Stimulated activated CD4-positive, alpha-beta T cell treated with anti-CD3 and anti-CD28 coated beads, Interleukin-1b, Interleukin-23, amount 100 ng/mL, for 1 hour (primary cell): ENCODE results near the gene RASA2.
"Not testable (repeated sequence)": the region's sequence is repeated elsewhere in the genome, so short reads cannot be mapped to it uniquely, and the experiment has no call there.

ENCODE experiments used
- DNase-seq, 2 donors: peaks; one replicate each; pipeline ENCODE4 v3.0.0-alpha.2; 2020; ENCODE audit warnings: low read depth in 2 of 2

Gene RASA2

DNA sequence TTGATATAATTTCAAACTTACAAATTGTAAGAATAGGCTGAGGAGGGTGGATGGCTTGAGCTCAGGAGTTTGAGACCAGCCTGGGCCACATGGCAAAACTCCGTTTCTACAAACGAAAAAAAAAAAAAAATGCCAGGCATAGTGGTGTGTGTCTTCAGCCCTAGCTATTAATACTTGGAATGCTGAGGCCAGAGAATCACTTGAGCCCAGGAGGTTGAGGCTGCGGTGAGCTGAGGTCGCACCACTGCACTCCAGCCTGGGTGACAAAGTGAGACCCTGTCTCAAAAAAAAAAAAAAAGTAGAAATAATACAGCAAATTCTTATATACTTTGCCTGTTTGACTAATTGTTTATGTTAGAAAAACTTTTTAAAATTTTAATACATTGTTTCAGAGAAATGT is 10.8 kb downstream of the RASA2 start:
- DNase-seq: not testable (repeated sequence)

DNA sequence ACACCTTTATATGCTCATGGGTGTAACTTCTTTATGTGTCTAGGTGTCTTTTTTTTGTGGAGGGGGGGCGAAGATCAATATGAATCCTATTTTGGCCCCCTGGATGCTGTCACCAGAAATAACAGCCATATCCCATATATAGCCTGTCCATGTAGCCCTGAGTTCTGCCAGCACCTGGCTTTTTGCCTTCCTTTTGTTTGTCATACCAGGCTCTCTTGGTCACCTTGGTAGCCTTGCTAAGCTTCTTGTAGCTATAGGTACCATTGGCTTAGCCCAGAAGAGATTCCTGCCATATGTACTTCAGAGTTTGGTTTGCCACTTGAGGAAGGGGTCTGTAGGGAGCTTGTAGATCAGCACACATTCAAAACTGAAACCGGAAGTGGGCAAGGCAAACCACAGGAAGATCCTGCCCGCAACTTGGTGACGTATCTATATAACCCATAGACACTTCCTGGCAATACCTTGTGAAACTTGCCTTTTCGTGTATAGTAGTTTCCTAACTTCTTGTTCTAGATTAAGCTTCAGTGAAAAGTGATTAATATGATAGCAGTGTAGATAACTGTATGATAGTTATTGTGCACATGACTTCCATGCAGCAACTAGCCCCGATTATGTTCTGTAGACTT is 11.9 kb downstream of the RASA2 start:
- peak; percentile 44 to 64 for DNase-seq

DNA sequence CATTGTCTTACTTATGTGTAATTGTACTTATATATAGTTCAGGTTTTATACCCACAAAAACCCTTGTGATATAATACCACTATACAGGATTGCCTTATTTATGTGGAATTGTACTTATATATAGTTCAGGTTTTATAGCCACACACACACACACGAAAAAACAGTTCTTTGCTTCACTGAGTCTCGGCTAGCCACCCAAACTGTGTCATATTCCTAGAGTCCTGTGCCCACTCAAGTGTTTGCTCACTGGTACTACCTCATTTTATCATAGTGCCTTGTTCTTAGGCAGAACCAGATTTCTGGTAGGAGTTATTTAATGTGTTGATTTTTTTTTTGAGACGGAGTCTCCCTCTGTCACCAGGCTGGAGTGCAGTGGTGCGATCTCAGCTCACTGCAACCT is 12.5 kb downstream of the RASA2 start:
- no peak for DNase-seq

DNA sequence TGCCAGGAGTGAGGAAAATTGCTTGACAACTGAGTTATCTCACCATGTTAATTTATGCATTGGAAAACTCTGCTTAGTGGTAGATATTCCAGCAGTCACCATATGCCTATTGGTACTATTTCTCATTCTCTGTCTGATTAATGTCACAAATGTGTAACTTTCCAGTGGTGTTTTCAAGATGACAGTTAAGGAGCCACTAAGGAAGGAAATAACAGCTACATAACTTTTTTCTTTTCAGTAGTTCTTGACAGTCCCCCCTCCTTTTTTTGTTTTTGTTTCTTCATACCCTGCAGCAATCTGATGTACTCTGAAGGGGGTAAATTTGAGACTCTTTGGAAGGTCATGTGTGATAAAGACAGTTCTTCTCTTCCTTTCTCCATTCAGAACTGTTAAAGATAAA is 13.1 kb downstream of the RASA2 start:
- DNase-seq: no peak

DNA sequence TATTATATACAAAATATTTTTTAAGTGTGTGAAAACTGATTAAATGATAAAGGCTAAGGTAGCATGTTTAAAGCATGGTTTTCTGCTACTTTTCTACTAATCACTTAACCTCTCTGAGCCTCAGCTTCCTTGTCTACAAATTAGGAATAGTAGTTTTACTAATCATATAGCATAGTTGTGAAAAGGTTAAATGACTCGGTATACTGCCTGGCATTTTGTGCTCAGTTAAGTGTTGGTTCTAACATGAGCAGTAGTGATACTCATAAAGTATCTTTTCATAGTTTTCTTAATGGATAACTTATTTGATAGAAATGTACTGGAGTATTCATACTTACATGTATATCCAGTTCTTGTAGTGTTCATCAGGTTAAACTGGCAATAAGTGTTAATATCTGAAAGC is 13.6 kb downstream of the RASA2 start:
- DNase-seq: no peak

DNA sequence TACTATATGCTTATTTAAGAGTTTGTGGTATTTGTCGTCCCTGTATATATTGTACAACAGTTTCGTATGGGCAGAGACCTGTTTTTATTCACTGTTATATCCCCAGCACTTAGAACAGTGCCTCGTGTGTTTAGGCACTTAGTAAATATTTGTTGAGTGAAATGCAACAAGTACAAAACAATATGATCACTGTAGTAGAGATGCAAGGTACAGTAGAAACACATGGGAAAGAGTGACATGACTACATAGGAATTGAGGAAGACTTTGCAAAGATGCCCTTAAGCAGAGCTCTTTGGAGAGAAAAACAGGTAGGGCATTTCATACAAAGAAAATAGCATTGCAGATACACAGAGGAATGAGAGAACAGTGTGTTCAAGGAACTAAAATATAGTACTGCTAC is 18.3 kb downstream of the RASA2 start:
- no peak for DNase-seq

DNA sequence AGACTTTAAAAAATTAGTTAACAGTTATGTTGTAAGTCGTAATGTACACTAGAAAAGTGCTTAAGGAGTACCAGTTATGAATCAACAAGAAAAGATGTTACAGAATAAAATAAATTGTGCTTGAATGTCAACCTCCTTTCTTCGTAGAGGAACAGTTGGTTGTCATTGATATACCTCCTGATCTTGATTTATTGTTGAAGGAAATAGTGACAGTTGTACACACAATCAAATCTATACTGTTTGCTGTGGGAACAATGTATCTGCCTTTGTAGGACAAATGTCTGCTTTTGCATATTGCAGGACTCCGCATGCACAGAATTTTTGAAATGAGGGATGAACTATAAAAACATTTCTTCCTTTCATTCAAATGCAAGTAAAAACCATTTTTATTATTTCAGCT is 19.2 kb downstream of the RASA2 start:
- no peak for DNase-seq

DNA sequence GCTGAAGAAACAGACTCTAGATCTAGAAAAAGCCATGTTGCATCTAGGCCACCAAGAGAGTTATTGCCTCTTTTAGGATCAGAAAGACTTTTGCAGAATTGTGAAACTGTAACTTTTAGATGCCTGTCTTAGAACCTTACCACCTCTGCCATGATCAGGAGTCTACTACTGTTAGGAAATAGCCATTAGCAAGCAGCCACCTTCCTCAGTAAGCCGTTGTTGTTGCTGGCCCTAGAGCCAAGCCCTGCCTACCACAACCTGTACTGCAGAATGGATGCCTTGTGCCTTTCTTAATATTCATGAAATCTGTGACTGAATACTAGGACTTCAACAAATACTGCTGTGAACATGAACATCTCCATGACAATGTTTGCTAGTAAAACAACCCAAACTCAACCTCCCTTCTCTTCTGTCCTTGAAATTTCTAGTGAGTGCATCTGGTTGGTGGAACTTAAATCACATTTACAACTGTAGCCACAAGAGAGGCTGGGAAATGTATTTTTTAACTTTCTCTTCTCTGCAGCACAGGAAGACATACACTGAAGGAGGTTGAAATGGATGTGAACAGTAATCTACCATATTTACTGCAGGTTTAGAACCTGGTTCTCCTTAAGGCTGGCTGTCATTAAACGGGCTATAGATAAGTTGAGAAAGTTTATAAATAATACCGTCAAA is 20.7 kb downstream of the RASA2 start:
- no peak for DNase-seq

DNA sequence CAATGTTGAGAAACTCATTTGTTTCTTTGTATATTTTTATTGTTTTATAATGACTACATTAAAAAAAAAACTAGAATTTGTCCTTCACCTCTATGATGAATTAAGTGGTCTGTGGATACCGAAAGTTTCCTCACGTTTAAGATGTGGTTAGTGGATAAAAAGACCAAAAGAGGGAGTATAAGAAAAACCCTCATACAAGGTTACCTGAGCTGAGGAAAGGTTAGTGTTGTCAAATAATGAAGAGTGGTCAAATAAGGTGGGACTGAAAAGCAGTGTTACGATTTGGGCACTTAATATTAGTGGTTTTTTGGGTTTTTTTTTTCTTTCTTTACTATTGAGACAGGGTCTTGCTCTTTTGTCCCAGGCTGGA is 21.2 kb downstream of the RASA2 start:
- no peak for DNase-seq

DNA sequence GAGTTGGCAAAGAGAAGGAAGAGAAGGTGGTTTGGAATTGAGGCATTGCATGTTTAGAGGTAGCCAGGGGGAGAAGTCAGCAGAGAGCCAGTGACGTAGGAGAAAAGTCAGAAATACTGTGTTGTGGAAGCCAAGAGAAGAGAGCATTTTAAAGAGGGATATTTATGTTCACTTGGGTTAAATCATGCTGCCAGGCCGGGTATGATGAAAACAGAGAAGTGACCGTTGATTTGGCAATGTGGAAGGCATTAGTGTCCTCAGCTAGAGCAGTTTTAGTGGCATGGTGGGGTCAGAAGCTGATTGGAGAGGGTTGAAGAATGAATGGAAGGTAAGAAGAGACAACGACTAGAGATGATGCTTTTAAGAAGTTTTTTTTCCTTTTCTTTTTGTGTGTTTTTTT is 24.5 kb downstream of the RASA2 start:
- DNase-seq: no peak

DNA sequence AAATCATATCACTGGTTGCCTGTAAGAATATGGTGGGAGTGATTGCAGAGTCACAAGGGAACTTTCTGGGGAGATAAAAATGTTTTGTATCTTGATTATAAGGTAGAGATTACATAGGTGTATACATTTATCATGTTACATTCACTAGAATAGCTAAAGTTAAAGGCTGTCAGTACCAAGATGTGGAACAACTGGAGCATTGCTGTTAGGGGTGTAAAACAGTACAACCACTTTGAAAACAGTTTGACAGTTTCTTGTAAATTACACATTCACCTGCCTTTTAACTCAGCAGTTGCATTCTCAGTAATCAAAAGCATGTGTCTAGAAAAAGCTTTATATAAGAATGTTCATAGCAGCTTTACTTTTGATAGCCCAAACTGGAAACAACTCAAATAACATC is 27.6 kb downstream of the RASA2 start:
- DNase-seq: no peak

DNA sequence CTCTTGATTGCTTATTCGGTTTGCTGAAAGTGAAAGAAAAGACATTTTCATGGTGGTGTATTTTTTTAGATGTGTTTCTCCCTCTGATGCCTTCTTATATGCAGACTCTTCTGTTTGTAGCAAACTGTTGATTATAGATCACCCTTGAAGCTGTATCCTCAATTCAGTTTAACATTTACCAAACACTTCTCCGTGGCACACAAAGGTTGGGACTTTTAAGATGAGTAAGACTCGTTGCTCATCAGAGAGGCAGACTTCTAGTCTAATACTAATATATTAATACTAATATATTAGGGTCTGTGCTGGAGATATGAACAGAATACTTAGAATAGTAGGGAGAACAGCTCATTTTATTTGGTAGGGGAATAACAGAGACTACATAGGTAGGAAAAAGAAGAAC is 32.8 kb downstream of the RASA2 start:
- DNase-seq: no peak

DNA sequence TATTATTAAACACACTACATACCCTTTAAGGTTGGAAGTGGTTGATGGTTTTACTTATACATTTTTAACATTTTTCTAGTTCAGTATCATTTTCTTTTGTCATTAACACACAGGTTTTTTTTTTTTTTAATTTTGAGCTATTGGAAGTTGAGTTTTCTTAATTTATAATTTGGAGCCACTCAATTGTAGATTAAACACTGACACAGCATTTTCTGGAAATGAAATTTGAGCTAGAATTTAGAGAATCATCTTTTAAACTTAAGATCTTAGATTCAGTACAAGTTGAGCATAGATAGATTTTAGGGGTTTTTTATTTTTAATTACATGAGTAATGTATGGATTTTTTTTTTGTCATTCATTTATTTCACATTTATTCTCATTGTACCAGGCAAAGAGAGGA is 35.0 kb downstream of the RASA2 start:
- no peak for DNase-seq

DNA sequence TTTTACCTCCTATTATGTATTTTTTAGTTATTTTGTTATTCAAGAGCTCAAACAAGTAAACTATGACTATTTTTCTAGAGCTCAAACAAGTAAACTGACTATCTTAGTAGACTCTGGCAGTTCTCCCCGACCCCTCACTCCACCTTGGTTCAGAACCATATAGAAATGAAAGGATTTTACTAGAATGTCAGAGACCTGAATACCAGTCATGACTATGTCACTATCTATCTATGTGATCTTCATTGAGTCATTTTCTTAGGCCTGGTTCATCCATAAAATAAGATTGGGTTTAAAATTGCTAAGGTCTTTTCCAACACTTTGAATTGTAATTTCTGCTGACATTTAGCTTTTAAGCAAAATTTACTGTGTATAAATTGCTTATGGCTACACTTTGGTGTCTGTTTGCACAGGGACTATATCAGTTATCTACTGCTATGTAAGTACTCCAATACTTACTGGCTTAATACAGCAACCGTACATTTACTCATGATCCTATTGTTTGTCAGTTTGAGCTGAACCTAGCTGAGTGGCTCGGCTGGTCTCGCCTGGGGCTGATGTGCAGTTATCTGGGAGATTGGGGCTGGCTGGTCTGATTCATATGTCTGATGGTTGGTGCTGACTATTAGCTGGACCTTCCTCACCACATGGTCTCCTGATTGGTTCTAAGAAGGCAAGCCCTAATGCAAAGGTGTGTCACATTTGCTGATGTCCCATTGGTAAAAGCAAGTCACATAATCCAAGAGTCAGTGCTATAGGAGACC is 37.0 kb downstream of the RASA2 start:
- DNase-seq: no peak

DNA sequence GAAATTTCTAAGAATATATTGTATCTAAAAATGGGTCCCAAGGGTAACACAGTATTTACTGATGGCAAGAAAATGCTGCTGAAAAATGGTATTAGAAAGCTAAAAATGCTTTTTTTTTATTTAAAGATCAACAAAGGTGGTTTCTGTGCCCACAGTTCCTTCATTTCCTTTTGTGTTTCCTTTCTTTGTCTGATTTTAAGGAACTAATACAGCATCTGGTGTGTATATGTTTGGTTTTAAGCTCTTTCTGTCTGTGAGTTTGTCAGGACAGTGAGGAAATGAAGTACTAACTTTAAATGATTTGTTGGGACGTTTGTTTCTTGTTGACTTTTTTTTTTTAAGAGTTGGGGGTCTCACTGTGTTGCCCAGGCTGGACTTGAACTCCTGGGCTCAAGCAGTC is 38.2 kb downstream of the RASA2 start:
- DNase-seq: no peak

DNA sequence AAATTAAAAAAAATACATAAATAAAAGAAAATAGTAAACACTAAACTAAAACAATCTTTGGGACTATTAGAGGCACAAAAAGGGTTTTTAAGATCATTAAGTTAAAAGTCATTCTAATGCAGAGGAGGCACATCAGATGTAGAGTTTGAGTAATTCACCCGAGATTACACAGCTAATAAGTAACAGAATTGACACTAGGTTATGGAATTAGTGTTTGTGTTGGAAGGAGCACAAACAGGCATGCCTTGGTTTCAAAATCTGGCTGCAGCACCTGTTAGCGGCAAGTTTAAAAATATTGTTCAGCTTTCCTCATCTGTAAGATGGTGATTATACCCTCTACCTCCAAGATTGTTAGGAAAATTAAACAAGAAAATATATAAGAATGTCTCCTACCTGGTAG is 39.0 kb downstream of the RASA2 start:
- no peak for DNase-seq

DNA sequence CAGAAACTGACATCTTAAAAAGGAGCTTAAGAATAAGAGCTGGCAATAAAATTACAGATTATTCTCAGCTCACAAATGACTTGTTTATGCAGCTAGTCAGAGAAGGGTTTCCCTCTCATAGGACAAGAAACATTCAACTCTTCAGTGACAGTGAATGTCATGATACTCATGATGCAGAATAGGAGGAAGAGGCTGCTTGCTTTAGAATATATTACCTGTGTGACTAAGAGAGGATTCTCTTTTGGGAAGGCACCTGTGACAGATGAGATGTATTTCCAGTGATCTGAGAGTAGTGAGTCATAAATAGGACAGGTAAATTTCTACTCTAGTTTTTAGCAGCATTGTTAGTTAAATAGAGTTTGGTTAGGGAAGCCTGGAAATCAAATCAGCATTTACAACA is 39.9 kb downstream of the RASA2 start:
- DNase-seq: no peak

DNA sequence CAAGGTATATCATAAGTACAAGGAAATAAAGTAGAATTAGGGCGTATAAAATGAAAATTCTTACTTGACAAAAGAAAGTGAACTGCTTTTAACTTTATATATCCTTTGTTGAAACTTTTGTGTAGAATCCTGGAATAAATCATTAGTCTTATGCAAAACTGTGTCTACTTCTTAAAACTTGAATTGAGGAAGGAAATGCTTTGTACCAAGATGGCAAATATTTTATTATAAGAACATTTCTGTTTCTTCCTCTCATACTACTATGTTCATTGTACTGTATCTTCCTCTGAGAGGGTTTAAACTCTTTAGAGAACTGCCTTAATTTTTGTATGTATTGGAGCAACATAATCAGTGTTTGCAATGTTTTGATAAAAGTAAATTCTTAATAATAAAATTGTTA is 42.0 kb downstream of the RASA2 start:
- no peak for DNase-seq

DNA sequence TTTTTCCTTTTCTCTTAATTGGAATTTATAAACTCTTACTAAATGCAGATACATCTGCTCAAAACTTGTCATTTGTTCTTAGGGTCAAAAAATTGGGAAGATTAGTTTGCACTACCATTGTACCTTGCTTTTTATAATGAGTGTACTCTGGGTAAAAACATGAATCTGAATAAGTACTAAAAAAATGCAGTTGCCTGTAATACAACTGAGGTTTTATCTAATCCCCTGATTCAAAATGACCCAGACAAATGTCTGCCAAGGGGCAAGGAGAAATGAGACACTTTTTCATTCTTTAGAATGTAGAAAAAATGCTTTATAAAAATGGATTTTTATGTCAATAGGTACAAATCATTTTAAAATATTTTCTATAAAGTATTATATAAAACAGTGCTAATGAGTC is 42.4 kb downstream of the RASA2 start:
- no peak for DNase-seq

DNA sequence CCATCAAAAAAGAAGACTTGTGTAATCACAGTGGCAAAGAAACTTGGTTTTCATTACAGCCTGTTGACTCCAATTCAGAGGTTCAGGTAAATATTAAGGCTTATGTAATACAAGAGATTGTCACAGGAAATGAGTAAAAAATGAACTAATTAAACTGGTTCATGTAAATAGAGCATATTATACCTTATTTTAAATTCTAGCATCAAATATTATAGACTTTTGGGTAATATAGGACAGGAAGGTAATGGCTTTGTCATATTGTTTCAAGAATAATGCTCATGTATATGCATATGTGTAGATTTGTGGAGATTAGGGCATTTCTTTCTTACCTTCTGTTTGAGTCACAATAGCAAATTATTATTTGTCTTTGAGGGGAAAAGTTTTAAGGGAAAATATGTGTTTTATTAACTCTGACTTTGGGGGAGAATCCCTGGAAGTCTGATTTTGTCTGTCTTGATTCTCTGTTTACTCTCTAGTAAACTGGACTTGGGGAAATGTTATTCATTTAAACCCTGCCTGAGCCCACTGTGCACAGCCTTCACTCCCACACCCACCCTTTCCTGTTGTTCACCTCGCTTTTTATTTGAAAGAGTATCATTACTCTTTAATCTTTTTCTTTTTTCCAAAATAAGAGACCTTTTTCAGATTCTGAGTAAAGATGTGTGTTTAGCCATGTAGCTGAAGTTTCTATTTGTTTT is 43.0 kb downstream of the RASA2 start:
- DNase-seq: no peak

DNA sequence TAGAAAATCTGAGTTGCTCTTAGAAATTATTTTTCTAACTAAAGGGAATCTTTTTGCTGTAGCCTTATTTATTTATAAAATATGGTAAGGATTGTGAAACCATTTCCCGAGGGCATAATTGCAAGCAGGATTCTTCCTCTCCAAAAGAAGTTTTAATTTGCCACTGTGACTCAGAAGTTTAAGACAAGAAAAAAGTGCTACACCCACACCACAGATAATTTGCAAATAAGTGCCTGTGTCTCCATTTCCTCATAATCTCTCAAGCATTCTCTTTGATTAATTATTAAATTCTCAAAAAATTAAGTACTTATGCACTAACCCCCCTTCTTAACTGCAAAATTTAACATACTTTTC is 43.6 kb downstream of the RASA2 start:
- DNase-seq: no peak

DNA sequence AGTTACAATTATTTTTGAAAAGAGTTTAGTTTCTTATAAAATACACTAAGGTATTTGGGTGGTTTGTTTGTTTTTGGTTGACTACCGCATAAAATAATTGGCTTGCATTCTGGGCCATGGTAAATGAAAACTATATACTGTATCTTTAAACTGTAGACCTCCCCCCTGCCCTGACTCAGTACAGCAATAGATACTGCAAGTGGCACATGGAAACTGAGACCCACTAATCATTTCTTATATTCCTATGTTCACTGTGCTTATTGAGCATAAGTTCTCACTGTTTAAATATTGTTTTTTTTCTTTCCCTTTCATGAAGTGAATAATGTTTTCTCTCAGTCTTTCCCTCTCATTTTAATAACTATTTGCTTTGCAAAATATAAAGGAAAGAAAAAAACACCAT is 45.8 kb downstream of the RASA2 start:
- no peak for DNase-seq

DNA sequence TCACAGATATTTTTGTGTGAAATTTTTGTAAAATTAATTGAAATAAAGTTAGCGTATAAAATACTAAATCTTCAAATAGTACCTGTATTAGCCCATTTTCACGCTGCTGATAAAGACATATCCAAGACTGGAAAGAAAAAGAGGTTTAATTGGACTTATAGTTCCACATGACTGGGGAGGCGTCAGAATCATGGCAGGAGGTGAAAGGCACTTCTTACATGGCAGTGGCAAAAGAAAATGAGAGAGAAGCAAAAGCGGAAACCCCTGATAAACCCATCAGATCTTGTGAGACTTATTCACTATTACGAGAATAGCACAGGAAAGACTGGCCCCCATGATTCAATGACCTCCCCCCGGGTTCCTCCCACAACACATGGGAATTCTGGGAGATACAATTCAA is 49.2 kb downstream of the RASA2 start:
- DNase-seq: not testable (repeated sequence)
